NCI-H146 treated with DMSO at 0.1 percent for 48 hours (cell line): ENCODE results near the gene RAB11FIP5.
A peak's percentile ranks its signal among the peaks of the same experiment; 100 is the strongest.

ENCODE experiments used
- DNase-seq: peaks from one replicate; lab custom pipeline; 2025; ENCODE audit not compliant: unreplicated experiment; lab: John Stamatoyannopoulos, UW

The RAB11FIP5 gene

GRCh38 chr2:73085691-73086090, 27.1 kb downstream of the RAB11FIP5 start:
- peak; percentile 15 for DNase-seq

GRCh38 chr2:73084971-73085370, 27.8 kb downstream of the RAB11FIP5 start:
- DNase-seq = no peak

- no peak for DNase-seq
Observed at GRCh38 chr2:73083886-73084800, 28.6 kb downstream of the RAB11FIP5 start.

GRCh38 chr2:73082523-73083410, 30.0 kb downstream of the RAB11FIP5 start:
- no peak for DNase-seq

- no peak for DNase-seq
Observed at GRCh38 chr2:73081181-73081671, 31.5 kb downstream of the RAB11FIP5 start.

- no peak for DNase-seq
Observed at GRCh38 chr2:73080321-73081131, 32.2 kb downstream of the RAB11FIP5 start.

- no peak for DNase-seq
Observed at GRCh38 chr2:73079636-73080035, 33.1 kb downstream of the RAB11FIP5 start.

GRCh38 chr2:73078457-73079411, 34.0 kb downstream of the RAB11FIP5 start:
- no peak for DNase-seq

- no peak for DNase-seq
Observed at GRCh38 chr2:73077424-73077795, 35.3 kb downstream of the RAB11FIP5 start.

GRCh38 chr2:73076701-73077423, 35.9 kb downstream of the RAB11FIP5 start:
- no peak for DNase-seq

GRCh38 chr2:73075477-73076373, 37.0 kb downstream of the RAB11FIP5 start:
- no peak for DNase-seq

- no peak for DNase-seq
Observed at GRCh38 chr2:73074110-73075069, 38.4 kb downstream of the RAB11FIP5 start.

GRCh38 chr2:73072416-73072815, 40.3 kb downstream of the RAB11FIP5 start:
- DNase-seq = no peak

GRCh38 chr2:73072129-73072395, 40.7 kb downstream of the RAB11FIP5 start:
- no peak for DNase-seq

- DNase-seq = peak; percentile 86
Observed at GRCh38 chr2:73071360-73072128, 41.2 kb downstream of the RAB11FIP5 start, which contains the start of gene SFXN5. Gene SFXN5 (minus strand): TSS chr2:73071712. CDS start chr2:73071705, 7 bp downstream.

GRCh38 chr2:73070643-73071359, 41.9 kb downstream of the RAB11FIP5 start:
- DNase-seq = peak; percentile 18
